A549 (cell line): ENCODE results near the gene SLC6A4.

ENCODE experiments used
- EHF ChIP-seq: fragments of 250-450 bp; sonication (Bioruptor Pico); IDR thresholded peaks from 2 replicates; pipeline ENCODE4 v1.5.0; 2020; ENCODE audit warnings: mild to moderate bottlenecking
- MAX ChIP-seq: IDR thresholded peaks from 2 replicates; pipeline ENCODE4 v1.6.1; 2012
- MYC ChIP-seq: IDR thresholded peaks from 2 replicates; pipeline ENCODE4 v1.6.1; 2012; ENCODE audit warnings: mild to moderate bottlenecking, inconsistent platforms, low read length, improper control_type of control experiment, borderline replicate concordance
- ZNF302 ChIP-seq: fragments of 250-450 bp; sonication (Bioruptor Pico); IDR thresholded peaks from 2 replicates; pipeline ENCODE4 v1.9.0; 2021; ENCODE audit warnings: inconsistent platforms, mild to moderate bottlenecking, moderate library complexity
- TF ChIP-seq, protein P1 (sequence below): IDR thresholded peaks from 2 replicates; pipeline ENCODE4 v1.6.1; 2012; ENCODE audit warnings: low read depth, borderline replicate concordance
- TF ChIP-seq, protein P2 (sequence below): fragments of >200 bp; sonication (Bioruptor Twin); formaldehyde crosslinking; IDR thresholded peaks from 3 replicates; pipeline ENCODE4 v1.5.1; 2016

GRCh38 chr17:30238003-30238344 is 2.5 kb upstream of the SLC6A4 start:
- TF ChIP-seq, protein P1, sequence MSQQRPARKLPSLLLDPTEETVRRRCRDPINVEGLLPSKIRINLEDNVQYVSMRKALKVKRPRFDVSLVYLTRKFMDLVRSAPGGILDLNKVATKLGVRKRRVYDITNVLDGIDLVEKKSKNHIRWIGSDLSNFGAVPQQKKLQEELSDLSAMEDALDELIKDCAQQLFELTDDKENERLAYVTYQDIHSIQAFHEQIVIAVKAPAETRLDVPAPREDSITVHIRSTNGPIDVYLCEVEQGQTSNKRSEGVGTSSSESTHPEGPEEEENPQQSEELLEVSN = no peak
- TF ChIP-seq MAX (no peak), ZNF302 (no peak), EHF (no peak), MYC (no peak)
- TF ChIP-seq, protein P2, sequence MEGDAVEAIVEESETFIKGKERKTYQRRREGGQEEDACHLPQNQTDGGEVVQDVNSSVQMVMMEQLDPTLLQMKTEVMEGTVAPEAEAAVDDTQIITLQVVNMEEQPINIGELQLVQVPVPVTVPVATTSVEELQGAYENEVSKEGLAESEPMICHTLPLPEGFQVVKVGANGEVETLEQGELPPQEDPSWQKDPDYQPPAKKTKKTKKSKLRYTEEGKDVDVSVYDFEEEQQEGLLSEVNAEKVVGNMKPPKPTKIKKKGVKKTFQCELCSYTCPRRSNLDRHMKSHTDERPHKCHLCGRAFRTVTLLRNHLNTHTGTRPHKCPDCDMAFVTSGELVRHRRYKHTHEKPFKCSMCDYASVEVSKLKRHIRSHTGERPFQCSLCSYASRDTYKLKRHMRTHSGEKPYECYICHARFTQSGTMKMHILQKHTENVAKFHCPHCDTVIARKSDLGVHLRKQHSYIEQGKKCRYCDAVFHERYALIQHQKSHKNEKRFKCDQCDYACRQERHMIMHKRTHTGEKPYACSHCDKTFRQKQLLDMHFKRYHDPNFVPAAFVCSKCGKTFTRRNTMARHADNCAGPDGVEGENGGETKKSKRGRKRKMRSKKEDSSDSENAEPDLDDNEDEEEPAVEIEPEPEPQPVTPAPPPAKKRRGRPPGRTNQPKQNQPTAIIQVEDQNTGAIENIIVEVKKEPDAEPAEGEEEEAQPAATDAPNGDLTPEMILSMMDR = no peak
